ENCODE results near the gene HKDC1.
"Not testable (repeated sequence)": the region's sequence is repeated elsewhere in the genome, so short reads cannot be mapped to it uniquely, and the experiment has no call there.

The HKDC1 gene

GRCh38 chr10:69248117-69248730 lies 28.1 kb downstream of the HKDC1 start:
- Histone ChIP-seq H3K27me3 (no peaks in the 10 kb centered on the region), H3K4me1 (no peaks in the 10 kb centered on the region), H3K4me3 (ENCODE audit: low read depth, low read length) (no peak overlapping the region), H3K9me3 (no peaks in the 10 kb centered on the region), H3K36me3 (no peaks in the 10 kb centered on the region)
- DNase-seq, result no peak
- no peak for TF ChIP-seq CTCF (IDR thresholded peaks at IDR 0.05; ENCODE audit: low read depth, low read length)

- no peaks in the 10 kb centered on the region for H3K36me3 ChIP-seq
- no peak overlapping the region for H3K4me3 ChIP-seq (ENCODE audit: low read depth, low read length)
- no peak for DNase-seq
- H3K27me3 ChIP-seq, result no peaks in the 10 kb centered on the region
- no peaks in the 10 kb centered on the region for H3K9me3 ChIP-seq
- H3K4me1 ChIP-seq, result no peaks in the 10 kb centered on the region
- TF ChIP-seq CTCF (IDR thresholded peaks at IDR 0.05; ENCODE audit: low read depth, low read length), result no peak
These were observed 29.9 kb downstream of the HKDC1 start for GRCh38 chr10:69250041-69250440.

GRCh38 chr10:69251417-69251816 lies 31.3 kb downstream of the HKDC1 start:
- not testable (repeated sequence) for H3K36me3 ChIP-seq

GRCh38 chr10:69253171-69253570 lies 33.0 kb downstream of the HKDC1 start:
- Histone ChIP-seq H3K4me3 (ENCODE audit: low read depth, low read length) (no peak overlapping the region), H3K4me1 (no peaks in the 10 kb centered on the region), H3K27me3 (no peaks in the 10 kb centered on the region), H3K9me3 (no peaks in the 10 kb centered on the region), H3K36me3 (no peaks in the 10 kb centered on the region)
- DNase-seq, result no peak
- TF ChIP-seq CTCF (IDR thresholded peaks at IDR 0.05; ENCODE audit: low read depth, low read length), result no peak

More at GRCh38 chr10:69251417-69251816, 31.3 kb downstream of the HKDC1 start:
- H3K4me1 ChIP-seq; H3K9me3 ChIP-seq; H3K27me3 ChIP-seq; H3K4me3 ChIP-seq (ENCODE audit: low read depth, low read length); DNase-seq: not testable (repeated sequence)

GRCh38 chr10:69254877-69255276 lies 34.7 kb downstream of the HKDC1 start:
- Histone ChIP-seq H3K36me3 (no peaks in the 10 kb centered on the region), H3K4me3 (ENCODE audit: low read depth, low read length) (no peak overlapping the region), H3K27me3 (no peaks in the 10 kb centered on the region), H3K9me3 (no peaks in the 10 kb centered on the region), H3K4me1 (no peaks in the 10 kb centered on the region)
- TF ChIP-seq CTCF (IDR thresholded peaks at IDR 0.05; ENCODE audit: low read depth, low read length), result no peak
- DNase-seq, result no peak

- Histone ChIP-seq H3K36me3 (no peaks in the 10 kb centered on the region), H3K4me3 (ENCODE audit: low read depth, low read length) (no peak overlapping the region), H3K9me3 (no peaks in the 10 kb centered on the region), H3K27me3 (no peaks in the 10 kb centered on the region), H3K4me1 (no peaks in the 10 kb centered on the region)
- DNase-seq, result no peak
- no peak for TF ChIP-seq CTCF (IDR thresholded peaks at IDR 0.05; ENCODE audit: low read depth, low read length)
These were observed 39.6 kb downstream of the HKDC1 start for GRCh38 chr10:69259547-69260243.
